ENCODE results near the gene TMEM14C.

The TMEM14C gene

DNA sequence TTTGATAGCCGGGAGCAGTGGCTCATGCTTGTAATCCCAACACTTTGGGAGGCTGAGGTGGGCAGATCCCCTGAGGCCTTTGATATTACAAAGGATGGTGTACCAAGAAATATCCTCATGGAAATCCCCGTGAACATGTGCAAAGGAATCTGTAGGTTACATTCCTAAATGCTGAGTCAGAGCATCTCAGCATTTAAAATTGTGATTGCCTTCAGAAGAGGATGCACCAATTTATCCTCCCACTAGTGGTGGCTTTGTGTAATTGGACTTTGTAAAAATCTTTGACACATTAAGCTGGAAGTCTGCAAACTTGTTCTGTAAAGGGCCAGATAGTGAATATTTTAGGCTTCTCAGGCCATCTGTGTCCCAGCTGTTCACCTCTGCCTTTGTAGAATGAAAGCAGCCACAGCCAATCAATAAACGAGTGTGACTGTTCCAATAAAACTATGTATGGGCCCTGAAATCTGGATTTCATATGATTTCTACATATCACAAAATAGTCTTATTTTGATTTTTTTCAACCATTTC is 36.5 kb downstream of the TMEM14C start:
- peak; percentile 87 for DNase-seq (ENCODE audit: low read depth, low spot score)
- H3K27ac ChIP-seq = peak overlapping the region; percentile 95

- peak overlapping the region; percentile 95 for H3K27ac ChIP-seq
- DNase-seq (ENCODE audit: low read depth, low spot score) = peak; percentile 96
These were observed 37.0 kb downstream of the TMEM14C start for GRCh38 chr6:10759884-10760329.

DNA sequence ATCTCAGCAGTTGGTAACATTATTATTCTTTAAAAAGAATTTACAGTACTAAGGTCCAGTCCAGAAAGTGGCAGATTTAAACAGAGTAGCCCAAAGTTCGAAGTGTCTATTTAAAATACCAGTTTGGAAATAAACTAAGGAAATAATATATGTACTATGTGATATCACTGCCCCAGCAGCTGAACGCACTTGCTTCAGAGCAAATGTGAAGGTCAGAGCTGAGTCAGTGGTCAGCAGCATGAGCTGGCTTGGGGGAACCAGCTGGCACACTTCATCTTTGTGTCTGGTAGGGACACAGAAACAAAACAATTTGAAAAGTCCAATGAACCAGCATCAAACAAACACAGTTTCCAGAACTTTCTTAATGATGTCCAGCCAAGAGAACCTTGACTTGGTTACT is 40.1 kb downstream of the TMEM14C start:
- no peak for DNase-seq (ENCODE audit: low read depth, low spot score)
- no peak overlapping the region for H3K27ac ChIP-seq

DNA sequence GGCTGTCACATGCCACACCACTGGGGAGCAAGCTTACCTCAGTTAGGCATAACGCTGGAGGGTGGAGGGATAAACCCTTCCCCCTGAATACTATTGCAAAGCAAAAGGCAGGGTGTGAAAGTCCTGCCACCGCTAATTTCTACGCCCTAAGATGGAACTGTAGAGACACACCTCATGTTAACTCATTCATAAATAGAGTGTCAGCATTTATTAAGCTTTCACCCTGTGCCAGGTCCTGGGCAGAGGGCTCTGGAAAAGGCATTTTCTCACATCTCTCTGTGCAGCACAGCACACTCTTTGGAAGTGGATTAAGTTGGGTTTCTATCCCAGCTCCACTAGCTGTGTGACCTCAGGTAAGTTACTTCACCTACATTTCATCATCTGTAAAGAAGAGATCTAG is 46.5 kb downstream of the TMEM14C start:
- DNase-seq (ENCODE audit: low read depth, low spot score) = no peak
- no peak overlapping the region for H3K27ac ChIP-seq

DNA sequence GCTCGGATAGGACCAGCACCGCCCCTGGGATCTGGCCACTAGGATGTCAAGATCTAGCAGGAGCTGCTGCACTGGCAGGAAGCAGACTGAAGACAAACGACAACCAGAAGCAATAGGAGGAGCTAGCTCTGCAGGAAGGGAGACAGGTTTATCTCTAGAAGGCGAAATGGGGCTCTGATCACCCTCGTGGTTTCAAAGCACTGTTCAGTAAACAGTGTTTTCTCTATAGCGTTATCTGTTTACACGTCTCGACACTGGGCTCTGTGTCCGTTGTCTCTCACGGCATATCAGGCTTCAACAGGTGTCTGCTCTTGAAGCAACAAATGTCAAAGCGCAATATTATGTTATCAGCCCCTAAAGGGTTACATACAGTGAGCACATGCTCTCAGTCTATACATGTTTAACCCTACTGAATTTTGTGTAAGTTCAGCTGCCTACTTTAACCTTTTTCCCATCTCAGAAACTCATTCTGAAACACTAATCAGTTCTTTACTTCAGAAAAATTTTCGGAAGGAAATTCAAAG is 48.6 kb downstream of the TMEM14C start:
- H3K27ac ChIP-seq = no peak overlapping the region

GRCh38 chr6:10778230-10778629 is 55.4 kb downstream of the TMEM14C start:
- DNase-seq (ENCODE audit: low read depth, low spot score) = no peak

More for the DNA sequence above, 48.6 kb downstream of the TMEM14C start:
- no peak for DNase-seq (ENCODE audit: low read depth, low spot score)

GRCh38 chr6:10779076-10779475 is 56.2 kb downstream of the TMEM14C start:
- no peak for DNase-seq (ENCODE audit: low read depth, low spot score)
- no peak overlapping the region for H3K27ac ChIP-seq

More at GRCh38 chr6:10778230-10778629, 55.4 kb downstream of the TMEM14C start:
- H3K27ac ChIP-seq = no peak overlapping the region

Data from epithelial cell of prostate (primary cell).